A549 treated with CpdA at 1 μM for 4 hours (cell line): ENCODE results near the gene RBM34. TPM values are rescaled to one million over a fixed set of nuclear protein-coding genes. Genes with fewer than 3 reads are reported as not detected.

Experiments
- total RNA-seq: library from RNA; stranded (reverse); fragments of 200-300 nt; extraction: Qiagen RNA extraction; gene quantifications from 5 replicates; pipeline ENCODE4 v1.2.3, GENCODE V29; 2022; ENCODE audit warnings: low read depth

RBM34 gene
- 61.4 to 78.1 TPM (median 67.0 TPM) in 5 replicates for total RNA-seq

GRCh38 chr1:235160957-235161684 is at the start of gene RBM34:
RBM34 (minus strand) TSS chr1:235161250; CDS start chr1:235161226, 24 bp downstream.

GRCh38 chr1:235128456-235129328 is 32.4 kb downstream of the RBM34 start, which contains the start of gene TOMM20:
TOMM20 (minus strand) TSS chr1:235128837; CDS start chr1:235128715, 122 bp downstream.

Other genes with a start within 250 kb of the RBM34 start
- 108 to 133 TPM (median 113 TPM) in 5 replicates for gene TOMM20, start 32.4 kb downstream of the RBM34 start, total RNA-seq
- gene ARID4B, start 166.9 kb upstream of the RBM34 start, total RNA-seq: 12.9 to 22.5 TPM (median 16.3 TPM) in 5 replicates
- 19.4 to 25.6 TPM (median 20.6 TPM) in 5 replicates for gene GGPS1, start 167.3 kb upstream of the RBM34 start, total RNA-seq
- gene TBCE, start 206.2 kb upstream of the RBM34 start, total RNA-seq: 39.5 to 51.2 TPM (median 42.7 TPM) in 5 replicates